IPS-NIHi11 (cell line): ENCODE results near the gene HCFC1.

Source experiments
- DNase-seq: peaks from one replicate; pipeline ENCODE4 v3.0.0; 2012; ENCODE audit warnings: mixed read lengths, low spot score

HCFC1 gene

DNA sequence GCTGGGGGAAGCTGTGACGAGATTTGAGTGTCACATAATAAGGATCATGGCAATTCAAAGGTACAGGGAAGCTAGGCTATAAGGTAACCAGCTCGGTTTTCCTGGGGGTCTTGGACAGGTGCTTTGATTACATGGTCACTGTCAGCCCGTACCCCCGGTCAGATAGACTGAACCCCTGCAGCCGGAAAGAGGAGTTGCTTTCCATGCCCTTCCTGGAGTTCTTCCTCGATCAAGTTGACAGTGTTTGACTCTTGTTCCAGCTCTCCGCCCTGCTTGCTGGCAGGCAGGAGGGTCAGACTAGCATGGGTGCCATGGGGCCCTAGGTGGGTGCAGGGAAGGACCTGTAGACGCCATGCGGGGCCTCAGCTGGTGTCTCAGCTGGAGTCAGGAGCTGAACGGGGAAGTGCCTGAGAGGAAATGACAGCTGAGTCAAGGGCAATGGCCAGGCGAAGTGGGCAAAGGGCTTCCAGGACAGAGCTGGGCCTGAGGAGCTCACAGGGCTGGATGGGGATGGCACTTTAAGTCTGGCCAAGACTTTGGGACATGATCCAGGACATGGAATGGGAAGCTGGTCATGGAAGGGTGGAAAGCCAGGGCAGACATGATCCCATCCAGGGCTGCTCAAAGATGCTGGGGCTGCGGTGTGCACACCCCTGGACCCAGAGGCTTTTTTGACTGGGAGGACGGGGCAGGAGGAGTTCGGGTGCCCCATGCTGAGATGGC is 2.5 kb upstream of the HCFC1 start:
- DNase-seq: no peak

DNA sequence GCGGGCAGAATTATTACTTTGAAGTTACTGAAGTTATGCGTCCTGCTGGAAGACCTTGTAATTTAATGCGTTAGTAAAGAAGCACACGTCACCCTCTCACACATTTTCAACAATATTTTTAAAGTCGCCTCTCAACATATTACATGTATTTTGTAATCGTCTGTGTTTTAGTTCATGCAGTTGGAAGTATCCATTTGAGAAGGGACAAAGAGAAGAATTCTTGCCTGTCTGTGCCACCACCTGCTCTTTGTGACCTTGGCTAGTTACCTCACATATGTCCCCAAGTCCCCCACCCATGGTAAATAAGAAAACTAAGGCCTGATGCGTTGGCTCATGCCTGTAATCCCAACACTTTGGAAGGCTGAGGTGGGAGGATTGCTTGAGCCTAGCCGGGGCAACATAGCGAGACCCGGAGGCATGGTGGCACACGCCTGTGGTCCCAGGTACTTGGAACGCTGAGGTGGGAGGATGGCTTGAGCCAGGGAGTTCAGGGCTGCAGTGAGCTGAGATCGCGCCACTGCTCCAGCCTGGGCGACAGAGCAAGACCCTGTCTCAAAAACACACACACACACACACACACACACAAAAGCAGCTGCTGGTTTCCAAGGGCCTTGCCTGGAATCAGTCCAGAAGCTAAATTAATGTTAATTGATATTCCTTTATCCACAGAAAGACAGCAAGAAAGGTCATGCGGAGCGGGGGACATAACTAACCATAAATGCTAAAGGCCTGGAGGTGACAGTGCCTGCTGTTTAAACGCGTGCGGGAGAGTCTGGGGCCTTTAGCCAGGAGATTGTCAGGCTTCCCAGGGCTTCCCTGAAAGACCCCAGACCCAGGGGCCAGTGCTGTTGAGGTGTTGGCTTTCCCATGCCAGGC is 1.7 kb upstream of the HCFC1 start:
- DNase-seq: no peak

DNA sequence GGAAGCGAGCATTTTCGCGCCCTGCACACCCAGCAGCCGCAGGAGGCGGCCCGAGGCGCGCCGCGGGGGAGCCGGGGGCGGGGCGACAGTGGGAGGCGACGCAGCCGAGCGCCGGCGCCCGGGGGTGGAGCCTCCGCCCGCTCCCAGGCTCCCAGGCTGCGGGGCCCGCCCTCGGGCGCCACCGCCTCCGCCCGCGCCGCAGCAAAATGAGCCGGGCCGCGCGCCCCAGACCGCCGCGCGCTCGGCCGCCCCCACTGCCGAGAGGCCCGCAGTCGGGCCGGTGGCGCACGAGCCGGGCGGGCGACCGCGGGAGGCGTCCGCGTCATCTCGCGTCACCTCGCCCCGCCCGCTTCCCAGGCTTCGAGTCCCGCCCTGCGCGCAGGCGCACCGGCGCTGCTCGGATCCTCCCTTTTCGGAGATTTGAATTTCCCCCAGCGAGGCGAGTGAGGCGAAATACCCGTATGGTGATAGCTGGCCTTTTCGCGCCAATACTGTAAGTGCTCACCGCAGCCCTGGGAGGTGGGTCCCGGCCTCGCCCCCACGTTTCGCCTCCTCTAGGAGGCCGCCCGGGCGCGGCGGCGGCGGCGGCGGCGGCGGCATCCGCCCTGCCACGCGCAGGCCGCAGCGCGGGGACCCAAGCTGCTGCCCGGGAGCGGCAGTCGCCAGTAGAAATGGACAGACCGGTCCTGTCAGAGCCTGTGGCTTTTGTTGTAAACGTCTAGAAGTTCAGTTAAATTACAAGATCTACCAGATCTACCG is 929 bp upstream of the HCFC1 start, which contains the start of gene TMEM187:
Gene TMEM187, plus strand, starts transcription at position 387 of the 759 bp plus-strand sequence. CDS start 9,309 bp downstream, outside the sequence.
- DNase-seq: peak; percentile 80

DNA sequence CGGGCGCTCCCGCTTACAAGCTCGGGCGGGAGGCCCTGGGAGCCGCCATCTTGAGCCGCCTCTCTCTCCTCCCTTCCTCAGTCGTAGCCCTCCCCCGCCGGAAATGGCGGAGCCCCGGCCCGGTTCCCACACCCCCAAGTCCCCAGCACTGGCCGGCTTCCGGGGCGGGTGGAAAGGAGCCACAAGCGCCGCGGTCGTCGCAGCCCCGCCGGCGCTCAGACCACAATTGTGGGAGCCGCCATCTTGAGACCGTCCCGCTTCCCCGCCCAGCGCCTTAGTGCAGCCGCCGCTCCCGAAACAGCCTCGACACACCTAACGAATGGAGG is 531 bp downstream of the HCFC1 start:
- peak; percentile 56 for DNase-seq

GRCh38 chrX:153970357-153971123 is 1.1 kb downstream of the HCFC1 start:
- no peak for DNase-seq

DNA sequence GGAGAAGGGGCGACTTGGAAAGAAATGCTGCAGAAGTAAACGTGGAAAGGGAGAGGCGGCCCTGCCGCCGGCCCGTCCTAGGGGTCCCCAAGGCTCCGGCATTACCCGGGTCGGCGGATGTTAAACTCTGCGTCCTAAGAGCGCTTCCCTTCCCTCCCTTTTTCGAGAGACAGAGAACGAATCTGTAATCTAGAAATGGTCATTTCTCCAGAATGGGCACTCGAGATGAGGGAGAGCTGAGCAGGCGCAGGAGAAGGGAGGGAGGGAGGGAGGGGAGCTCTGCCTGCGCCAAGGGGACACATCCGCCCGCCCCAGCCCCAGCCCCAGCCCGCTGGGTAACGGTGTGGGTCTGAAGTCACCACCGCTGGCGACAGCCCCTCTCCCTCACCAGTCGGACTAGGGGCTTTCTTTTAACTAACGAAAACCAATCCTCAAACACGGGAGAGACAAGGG is 1.7 kb downstream of the HCFC1 start:
- DNase-seq: no peak

- no peak for DNase-seq
Observed at GRCh38 chrX:153969125-153969903, 2.3 kb downstream of the HCFC1 start.

GRCh38 chrX:153968754-153969124 is 2.9 kb downstream of the HCFC1 start:
- DNase-seq: no peak

GRCh38 chrX:153968255-153968654 is 3.4 kb downstream of the HCFC1 start:
- DNase-seq: no peak

DNA sequence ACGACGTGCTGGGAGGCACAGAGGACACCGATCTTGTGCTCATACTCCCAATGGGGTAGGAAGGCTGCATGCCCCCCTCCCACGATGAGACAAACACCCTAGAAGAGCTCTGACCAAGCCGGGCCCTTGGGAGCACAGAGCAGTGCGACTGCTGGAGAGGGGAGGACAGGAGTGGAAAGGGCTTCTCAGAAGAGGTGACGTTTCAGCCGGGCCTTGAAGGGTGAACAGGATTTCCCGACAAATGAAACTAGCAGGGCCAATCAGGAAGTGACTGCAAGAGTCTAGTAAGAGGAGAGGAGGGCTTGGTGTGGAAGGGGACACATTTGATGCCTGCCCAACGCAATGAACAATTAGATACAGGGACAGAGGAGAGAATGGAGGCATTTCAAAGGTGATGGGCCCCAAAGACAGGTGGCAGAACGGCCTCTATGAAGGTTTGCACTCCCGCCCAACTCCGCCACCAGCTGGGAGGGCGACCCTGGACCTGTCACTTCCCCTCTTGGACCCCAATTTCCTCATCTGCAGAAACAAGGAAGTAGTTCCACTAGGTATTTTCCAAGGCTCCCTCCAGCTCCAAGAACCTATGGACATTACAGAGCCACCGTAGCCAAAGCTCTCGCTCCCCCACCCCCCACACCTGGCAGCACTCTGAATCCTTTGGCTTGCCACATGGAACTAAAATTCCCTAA is 3.9 kb downstream of the HCFC1 start:
- no peak for DNase-seq

DNA sequence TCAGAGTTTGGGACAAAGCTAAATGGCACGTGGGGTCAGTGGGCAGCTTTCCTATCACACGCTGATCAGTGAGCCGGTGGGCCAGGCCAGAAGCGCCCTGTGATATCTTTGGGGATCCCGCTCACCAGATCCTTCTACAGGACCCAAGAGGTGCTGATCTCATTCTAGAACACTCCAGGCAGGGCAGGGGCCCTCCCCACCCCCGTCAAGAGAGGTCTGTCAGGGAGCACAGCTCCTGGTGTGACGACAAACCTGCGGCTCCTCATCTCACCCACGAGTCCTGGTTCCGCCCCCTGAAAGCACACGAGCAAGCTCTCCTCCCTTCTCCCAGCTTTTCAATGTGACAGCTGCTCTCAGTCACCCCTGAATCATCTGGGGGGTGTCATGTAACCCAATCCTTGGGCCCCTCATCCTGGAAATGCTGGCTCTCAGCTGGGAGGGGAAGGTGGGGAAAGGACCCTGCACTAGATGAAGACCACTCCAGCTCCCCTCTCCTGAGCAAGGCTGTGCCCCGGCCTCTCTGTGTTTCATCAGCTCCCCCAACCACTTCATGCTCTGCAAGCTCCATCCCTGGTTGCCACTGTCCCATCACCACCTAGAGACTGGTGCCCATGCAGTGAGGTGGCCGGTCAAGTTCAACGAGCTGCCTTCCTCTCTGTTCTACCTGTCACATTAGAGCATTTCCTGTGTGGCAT is 4.6 kb downstream of the HCFC1 start:
- no peak for DNase-seq

GRCh38 chrX:153966283-153966688 is 5.3 kb downstream of the HCFC1 start:
- DNase-seq: no peak

- DNase-seq: no peak
Observed at GRCh38 chrX:153965406-153965805, 6.2 kb downstream of the HCFC1 start.

GRCh38 chrX:153964105-153964504 is 7.5 kb downstream of the HCFC1 start:
- no peak for DNase-seq

GRCh38 chrX:153963546-153963945 is 8.1 kb downstream of the HCFC1 start:
- DNase-seq: no peak

DNA sequence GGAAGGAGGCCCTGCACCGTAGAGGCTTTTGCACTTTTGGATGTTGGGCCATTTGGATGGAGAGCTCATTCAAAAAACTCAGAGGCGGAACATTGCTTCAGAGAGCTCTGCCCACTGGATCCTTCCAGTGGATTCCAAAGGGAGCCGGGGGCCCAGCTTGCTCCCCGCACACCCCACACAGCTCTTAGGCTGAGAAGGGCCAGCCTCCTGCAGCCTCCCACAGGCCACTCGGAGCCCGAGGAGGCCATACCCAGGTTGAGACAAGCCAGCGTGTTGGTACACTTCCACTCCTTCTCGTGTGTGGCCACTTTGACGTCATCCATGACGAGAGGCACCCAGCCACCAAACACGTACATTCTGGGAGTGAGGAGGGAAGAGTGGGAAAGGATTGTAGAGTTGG is 10.3 kb downstream of the HCFC1 start:
- no peak for DNase-seq

- DNase-seq: no peak
Observed at GRCh38 chrX:153960786-153961185, 10.8 kb downstream of the HCFC1 start.

- DNase-seq: no peak
Observed at GRCh38 chrX:153960077-153960476, 11.5 kb downstream of the HCFC1 start.

DNA sequence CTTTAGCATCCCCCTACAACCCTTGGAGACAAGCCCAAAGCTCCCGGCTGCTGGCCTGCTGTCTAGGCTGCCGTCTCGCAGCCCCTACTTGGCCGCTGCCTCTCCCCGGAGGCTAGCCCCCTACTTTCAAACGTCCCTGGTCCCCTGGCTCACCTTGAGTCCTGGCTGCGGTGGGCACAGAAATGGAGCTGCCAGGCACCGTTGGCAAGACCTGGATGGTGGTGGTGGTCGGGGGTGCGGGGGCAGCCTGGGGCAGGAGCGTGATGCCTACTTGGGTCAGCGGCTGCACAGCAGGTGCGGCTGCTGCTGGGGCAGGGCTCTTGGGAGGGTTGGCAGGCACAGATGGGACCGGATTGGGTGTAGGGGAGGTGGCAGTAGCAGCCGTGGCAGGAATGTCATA is 12.0 kb downstream of the HCFC1 start:
- no peak for DNase-seq

DNA sequence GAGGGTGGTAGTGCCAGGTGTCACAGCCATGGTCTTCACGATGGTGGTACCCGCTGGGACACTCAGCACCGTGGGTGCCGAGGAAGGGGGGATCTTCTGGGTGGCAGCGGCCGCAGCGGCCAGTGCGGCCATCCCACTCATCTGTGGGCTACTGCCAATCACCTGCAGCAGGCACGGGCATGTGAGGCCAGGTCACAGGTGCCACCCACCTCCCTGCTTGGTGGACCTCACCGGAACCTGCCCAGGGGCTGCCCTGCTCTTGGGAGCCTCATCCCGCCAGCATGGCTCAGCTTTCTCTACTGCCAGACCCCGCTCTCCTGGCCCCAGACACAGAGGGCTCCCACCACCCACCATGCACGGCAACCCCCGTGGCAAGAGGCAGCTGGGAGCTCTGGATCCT is 13.0 kb downstream of the HCFC1 start:
- no peak for DNase-seq
